HepG2 (cell line): ENCODE data around the gene RBM5. TPM values are rescaled to one million over a fixed set of nuclear protein-coding genes. Genes with fewer than 3 reads are reported as not detected.
A peak's percentile ranks its signal among the peaks of the same experiment; 100 is the strongest.

Experiments
- FOXP1 ChIP-seq, 2 experiments: fragments of 450-650 bp in 1 of 2; IDR thresholded peaks; 2 replicates each; pipeline ENCODE4 v1.6.1; 2017 to 2018; ENCODE audit warnings: antibody characterized with exemption in 1 of 2
- NR2F2 ChIP-seq: IDR thresholded peaks from 2 replicates; pipeline ENCODE4 v1.6.1; 2012; ENCODE audit warnings: low read depth, inconsistent platforms, borderline replicate concordance
- PCBP2 ChIP-seq: fragments of 200-400 bp; formaldehyde crosslinking; optimal IDR thresholded peaks from 2 replicates; pipeline ENCODE3; 2018; ENCODE audit warnings: low read length, low read depth; ENCODE audit not compliant: poor library complexity, severe bottlenecking
- RARG ChIP-seq: sonication (generic); formaldehyde crosslinking; IDR thresholded peaks from 2 replicates; pipeline ENCODE4 v1.4.0; 2020; ENCODE audit warnings: low read depth, mild to moderate bottlenecking, missing genetic modification reagents
- ZNF225 ChIP-seq: sonication (generic); formaldehyde crosslinking; IDR thresholded peaks from 2 replicates; pipeline ENCODE4 v1.4.0; 2020; ENCODE audit warnings: mild to moderate bottlenecking, missing genetic modification reagents
- polyA plus RNA-seq, 8 experiments: library from polyadenylated mRNA; depleted of rRNA in 3 of 8; stranded (reverse) in 7 of 8; unstranded in 1 of 8; fragments of >200 nt; fragmentation: Illumina TruSeq in 4 of 8; extraction: Trizol in 4 of 8; gene quantifications; 2 replicates each; pipeline versions ENCODE4 v1.2.1 to v1.2.3, GENCODE V29; 2011 to 2016; ENCODE audit warnings: low read depth in 4 of 8, missing spikeins in 1 of 8, mixed read lengths in 1 of 8; ENCODE audit not compliant: insufficient read depth in 1 of 8
- total RNA-seq, 5 experiments: library from RNA; depleted of rRNA; stranded (reverse); fragments of >200 nt; fragmentation: Illumina TruSeq; extraction: Trizol; gene quantifications; 2 replicates each; pipeline ENCODE4 v1.2.3, GENCODE V29; 2016; ENCODE audit warnings: low read depth in 1 of 5
- TF ChIP-seq, protein P1 (sequence below), 2 experiments: fragments of 450-650 bp in 1 of 2; sonication (generic) in 1 of 2; formaldehyde crosslinking in 1 of 2; IDR thresholded peaks; 2 replicates each; pipeline versions ENCODE4 v1.6.1 to v1.8.0; 2016 to 2022; ENCODE audit warnings: antibody characterized with exemption in 1 of 2, mild to moderate bottlenecking in 1 of 2, missing genetic modification reagents in 1 of 2
- TF ChIP-seq, protein P2 (sequence below): sonication (generic); formaldehyde crosslinking; IDR thresholded peaks from 2 replicates; pipeline ENCODE4 v1.8.0; 2022; ENCODE audit warnings: missing genetic modification reagents, mild to moderate bottlenecking, inconsistent platforms, borderline replicate concordance
- TF ChIP-seq, protein P3 (sequence below): sonication (generic); formaldehyde crosslinking; IDR thresholded peaks from 2 replicates; pipeline ENCODE4 v1.8.0; 2023; ENCODE audit warnings: mild to moderate bottlenecking, missing genetic modification reagents
- TF ChIP-seq, protein P4 (sequence below): sonication (generic); formaldehyde crosslinking; IDR thresholded peaks from 2 replicates; pipeline ENCODE4 v1.4.0; 2020; ENCODE audit warnings: missing genetic modification reagents, borderline replicate concordance
- TF ChIP-seq, protein P5 (sequence below): sonication (generic); formaldehyde crosslinking; IDR thresholded peaks from 2 replicates; pipeline ENCODE4 v1.4.0; 2020; ENCODE audit warnings: mild to moderate bottlenecking, missing genetic modification reagents

Gene RBM5
- total and polyA plus RNA-seq, 2 of the 13 experiments (the other 11 are each of a cell fraction or from before 2014, with no cell fraction given), result 106 to 204 TPM

DNA sequence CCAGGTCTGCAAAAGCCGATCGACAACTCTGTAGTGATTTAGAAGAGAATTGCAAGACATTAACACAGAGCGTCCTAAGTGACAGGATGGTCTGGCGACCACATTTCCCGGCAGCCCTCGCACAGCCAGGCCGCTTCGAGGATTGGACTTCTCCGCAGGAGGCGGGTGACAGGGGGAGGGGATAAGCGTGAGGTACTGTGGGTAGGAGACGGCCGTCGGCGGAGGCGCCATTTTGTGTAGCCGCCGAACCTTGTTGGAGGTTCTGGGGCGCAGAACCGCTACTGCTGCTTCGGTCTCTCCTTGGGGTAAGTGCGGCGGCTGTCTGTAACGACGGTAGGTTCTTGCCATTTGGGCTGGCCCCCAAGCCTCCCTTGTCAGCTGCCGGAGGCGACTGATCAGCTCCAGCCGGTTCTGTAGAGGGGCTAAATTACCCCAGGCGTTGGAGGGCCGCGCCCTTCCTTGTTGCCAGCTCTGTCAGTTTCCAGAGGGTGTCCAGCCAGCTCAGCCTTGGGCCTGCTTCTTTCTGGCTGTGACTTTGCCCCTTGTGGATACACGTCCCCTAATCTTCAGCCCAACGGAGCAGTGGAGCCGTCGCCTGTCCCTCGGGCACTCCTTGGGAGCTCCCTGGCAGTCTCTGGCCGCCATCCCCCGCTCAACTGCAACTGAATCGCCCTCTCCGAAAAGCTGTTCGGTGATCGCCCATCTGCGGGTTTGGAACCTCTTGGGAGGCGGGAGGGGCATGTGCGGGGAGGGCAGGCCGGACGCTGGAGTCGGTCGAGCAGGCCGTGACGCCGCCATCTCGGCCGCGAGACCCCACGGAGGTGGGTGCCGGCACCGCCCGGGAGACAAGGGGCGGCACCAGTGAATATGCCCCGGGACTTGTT lies at the start of gene RBM5 (continued):
- TF ChIP-seq, protein P1, sequence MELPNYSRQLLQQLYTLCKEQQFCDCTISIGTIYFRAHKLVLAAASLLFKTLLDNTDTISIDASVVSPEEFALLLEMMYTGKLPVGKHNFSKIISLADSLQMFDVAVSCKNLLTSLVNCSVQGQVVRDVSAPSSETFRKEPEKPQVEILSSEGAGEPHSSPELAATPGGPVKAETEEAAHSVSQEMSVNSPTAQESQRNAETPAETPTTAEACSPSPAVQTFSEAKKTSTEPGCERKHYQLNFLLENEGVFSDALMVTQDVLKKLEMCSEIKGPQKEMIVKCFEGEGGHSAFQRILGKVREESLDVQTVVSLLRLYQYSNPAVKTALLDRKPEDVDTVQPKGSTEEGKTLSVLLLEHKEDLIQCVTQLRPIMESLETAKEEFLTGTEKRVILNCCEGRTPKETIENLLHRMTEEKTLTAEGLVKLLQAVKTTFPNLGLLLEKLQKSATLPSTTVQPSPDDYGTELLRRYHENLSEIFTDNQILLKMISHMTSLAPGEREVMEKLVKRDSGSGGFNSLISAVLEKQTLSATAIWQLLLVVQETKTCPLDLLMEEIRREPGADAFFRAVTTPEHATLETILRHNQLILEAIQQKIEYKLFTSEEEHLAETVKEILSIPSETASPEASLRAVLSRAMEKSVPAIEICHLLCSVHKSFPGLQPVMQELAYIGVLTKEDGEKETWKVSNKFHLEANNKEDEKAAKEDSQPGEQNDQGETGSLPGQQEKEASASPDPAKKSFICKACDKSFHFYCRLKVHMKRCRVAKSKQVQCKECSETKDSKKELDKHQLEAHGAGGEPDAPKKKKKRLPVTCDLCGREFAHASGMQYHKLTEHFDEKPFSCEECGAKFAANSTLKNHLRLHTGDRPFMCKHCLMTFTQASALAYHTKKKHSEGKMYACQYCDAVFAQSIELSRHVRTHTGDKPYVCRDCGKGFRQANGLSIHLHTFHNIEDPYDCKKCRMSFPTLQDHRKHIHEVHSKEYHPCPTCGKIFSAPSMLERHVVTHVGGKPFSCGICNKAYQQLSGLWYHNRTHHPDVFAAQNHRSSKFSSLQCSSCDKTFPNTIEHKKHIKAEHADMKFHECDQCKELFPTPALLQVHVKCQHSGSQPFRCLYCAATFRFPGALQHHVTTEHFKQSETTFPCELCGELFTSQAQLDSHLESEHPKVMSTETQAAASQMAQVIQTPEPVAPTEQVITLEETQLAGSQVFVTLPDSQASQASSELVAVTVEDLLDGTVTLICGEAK (IDR thresholded peaks at IDR 0.05), result no peak
- TF ChIP-seq, protein P1 (CRISPR knock-in tag; IDR thresholded peaks at IDR 0.05), result peak; percentile 43; the same call in 1 of the 2 replicates
- TF ChIP-seq RARG, result no peak
- TF ChIP-seq PCBP2, result no peak
- TF ChIP-seq, protein P2, sequence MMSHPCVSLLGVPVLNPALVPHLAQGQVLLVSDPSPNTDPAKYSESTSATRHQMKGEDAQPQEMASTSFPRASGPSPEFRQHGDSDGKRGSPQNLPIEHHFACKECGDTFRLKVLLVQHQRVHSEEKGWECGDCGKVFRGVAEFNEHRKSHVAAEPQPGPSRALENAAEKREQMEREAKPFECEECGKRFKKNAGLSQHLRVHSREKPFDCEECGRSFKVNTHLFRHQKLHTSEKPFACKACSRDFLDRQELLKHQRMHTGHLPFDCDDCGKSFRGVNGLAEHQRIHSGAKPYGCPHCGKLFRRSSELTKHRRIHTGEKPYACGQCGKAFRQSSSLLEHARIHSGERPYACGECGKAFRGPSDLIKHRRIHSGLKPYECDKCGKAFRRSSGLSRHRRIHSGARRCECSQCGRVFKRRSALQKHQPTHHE (CRISPR knock-in tag), result no peak; the same call in 1 of the 2 replicates
- TF ChIP-seq, protein P3, sequence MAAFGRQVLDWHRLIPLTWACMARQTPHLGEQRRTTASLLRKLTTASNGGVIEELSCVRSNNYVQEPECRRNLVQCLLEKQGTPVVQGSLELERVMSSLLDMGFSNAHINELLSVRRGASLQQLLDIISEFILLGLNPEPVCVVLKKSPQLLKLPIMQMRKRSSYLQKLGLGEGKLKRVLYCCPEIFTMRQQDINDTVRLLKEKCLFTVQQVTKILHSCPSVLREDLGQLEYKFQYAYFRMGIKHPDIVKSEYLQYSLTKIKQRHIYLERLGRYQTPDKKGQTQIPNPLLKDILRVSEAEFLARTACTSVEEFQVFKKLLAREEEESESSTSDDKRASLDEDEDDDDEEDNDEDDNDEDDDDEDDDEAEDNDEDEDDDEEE (CRISPR knock-in tag), result 0 out of 2 replicates have a peak, but pooled peaks have one; percentile 50
- TF ChIP-seq ZNF225 (CRISPR knock-in tag), result 0 out of 2 replicates have a peak, but pooled peaks have one; percentile 52
- TF ChIP-seq, protein P4, sequence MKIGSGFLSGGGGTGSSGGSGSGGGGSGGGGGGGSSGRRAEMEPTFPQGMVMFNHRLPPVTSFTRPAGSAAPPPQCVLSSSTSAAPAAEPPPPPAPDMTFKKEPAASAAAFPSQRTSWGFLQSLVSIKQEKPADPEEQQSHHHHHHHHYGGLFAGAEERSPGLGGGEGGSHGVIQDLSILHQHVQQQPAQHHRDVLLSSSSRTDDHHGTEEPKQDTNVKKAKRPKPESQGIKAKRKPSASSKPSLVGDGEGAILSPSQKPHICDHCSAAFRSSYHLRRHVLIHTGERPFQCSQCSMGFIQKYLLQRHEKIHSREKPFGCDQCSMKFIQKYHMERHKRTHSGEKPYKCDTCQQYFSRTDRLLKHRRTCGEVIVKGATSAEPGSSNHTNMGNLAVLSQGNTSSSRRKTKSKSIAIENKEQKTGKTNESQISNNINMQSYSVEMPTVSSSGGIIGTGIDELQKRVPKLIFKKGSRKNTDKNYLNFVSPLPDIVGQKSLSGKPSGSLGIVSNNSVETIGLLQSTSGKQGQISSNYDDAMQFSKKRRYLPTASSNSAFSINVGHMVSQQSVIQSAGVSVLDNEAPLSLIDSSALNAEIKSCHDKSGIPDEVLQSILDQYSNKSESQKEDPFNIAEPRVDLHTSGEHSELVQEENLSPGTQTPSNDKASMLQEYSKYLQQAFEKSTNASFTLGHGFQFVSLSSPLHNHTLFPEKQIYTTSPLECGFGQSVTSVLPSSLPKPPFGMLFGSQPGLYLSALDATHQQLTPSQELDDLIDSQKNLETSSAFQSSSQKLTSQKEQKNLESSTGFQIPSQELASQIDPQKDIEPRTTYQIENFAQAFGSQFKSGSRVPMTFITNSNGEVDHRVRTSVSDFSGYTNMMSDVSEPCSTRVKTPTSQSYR, result peak; percentile 69; the same call in 1 of the 2 replicates
- TF ChIP-seq NR2F2, result no peak
- no peak for TF ChIP-seq FOXP1 (IDR thresholded peaks at IDR 0.05)
- TF ChIP-seq FOXP1 (CRISPR knock-in tag; IDR thresholded peaks at IDR 0.05), result no peak
- TF ChIP-seq, protein P5, sequence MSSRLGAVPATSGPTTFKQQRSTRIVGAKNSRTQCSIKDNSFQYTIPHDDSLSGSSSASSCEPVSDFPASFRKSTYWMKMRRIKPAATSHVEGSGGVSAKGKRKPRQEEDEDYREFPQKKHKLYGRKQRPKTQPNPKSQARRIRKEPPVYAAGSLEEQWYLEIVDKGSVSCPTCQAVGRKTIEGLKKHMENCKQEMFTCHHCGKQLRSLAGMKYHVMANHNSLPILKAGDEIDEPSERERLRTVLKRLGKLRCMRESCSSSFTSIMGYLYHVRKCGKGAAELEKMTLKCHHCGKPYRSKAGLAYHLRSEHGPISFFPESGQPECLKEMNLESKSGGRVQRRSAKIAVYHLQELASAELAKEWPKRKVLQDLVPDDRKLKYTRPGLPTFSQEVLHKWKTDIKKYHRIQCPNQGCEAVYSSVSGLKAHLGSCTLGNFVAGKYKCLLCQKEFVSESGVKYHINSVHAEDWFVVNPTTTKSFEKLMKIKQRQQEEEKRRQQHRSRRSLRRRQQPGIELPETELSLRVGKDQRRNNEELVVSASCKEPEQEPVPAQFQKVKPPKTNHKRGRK (CRISPR knock-in tag), result no peak
